ENCODE data around the gene ACOX1.

The ACOX1 gene

DNA sequence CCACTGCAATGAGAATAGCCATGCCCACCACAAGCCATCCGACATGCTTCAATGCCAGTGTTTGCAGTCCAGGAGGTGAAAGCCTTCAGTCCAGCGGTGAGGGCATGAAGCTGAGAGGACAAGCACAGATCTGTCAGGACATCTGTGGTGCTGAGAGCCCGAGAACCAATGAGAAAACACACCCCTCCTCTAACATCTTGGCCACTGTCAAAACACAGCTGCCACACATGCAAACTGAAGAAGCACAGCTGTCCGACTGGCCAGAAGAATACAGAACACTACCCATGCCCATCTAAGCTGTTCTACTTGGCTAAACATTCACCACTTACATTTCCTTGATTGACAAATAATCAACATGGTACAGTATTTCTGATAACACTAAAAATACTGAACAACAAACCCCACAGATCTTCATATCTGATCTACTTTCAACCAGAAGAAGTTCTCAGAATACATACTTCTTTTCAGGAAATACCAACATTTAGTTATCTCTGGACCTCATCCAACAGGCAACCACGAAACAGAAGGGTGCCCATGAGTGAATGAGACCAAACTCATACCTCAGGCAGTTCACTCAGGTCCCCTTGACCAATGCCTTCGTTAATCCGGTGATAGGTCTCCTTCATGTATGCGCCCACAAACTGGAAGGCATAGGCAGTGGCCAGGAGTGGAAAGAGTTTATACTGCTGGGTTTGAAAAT, 28.0 kb downstream of the ACOX1 start:
- CTCF ChIA-PET, result interaction anchor here (1.4 kb wide), 1 partner anchor 9 kb away, joined by 4 read pairs; no protein-coding TSS in a partner anchor
- H3K4me1 ChIP-seq (ENCODE audit: control extremely low read depth in 1 of 4, control insufficient read depth in 4 of 4, insufficient read depth in 4 of 4, low read length in 3 of 4), result peaks cover 0 to 5% (median 2%) of the 10 kb centered on the region in 4 experiments
- H3K4me3 ChIP-seq (ENCODE audit: control insufficient read depth in 1 of 7, extremely low read depth in 1 of 7, insufficient read depth in 4 of 7, low read depth in 2 of 7, low read length in 6 of 7), result no peak overlapping the region
- H3K27me3 ChIP-seq (replicated peaks in 2 of 5; ENCODE audit: control insufficient read depth in 4 of 5, insufficient read depth in 5 of 5, low read length in 4 of 5), result no peaks in the 10 kb centered on the region
- 83% methylated on average over 5 of the region's 8 CpGs for WGBS (ENCODE audit: insufficient coverage)
- peak in 2 of 3 donors; percentile 16 to 26 for DNase-seq
- POLR2A ChIA-PET, result interaction anchor here (0.6 kb wide), 1 partner anchor 41 kb away, joined by 3 read pairs; no protein-coding TSS in a partner anchor
- H3K36me3 ChIP-seq (ENCODE audit: control insufficient read depth in 4 of 4, insufficient read depth in 4 of 4, low read length in 3 of 4), result peaks cover 32 to 76% (median 52%) of the 10 kb centered on the region in 4 experiments
- H3K9me3 ChIP-seq (ENCODE audit: control extremely low read depth in 1 of 5, control insufficient read depth in 4 of 5, insufficient read depth in 2 of 5, low read depth in 1 of 5, low read length in 4 of 5), result no peaks in the 10 kb centered on the region
- H3K27ac ChIP-seq (ENCODE audit: insufficient read depth in 1 of 2, low read depth in 1 of 2, low read length in 2 of 2, poor library complexity in 1 of 2, severe bottlenecking in 2 of 2), result peak overlapping the region in 1 of 2 experiments; percentile 16

DNA sequence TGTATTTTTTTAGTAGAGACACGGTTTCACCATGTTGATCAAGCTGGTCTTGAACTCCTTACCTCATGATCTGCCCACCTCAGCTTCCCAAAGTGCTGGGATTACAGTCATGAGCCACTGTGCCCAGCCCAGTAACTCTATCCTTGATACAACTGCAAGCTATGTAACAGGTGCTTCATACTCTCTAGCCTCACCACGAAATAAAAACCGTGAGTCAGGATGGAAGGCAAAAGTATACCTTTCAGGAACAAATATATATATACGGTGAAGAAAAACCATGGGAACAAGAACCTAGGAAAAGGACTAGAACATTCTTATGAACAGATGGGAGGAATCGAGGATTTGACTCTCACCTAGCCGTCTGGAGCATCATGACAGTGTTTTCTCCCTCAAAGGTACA, 28.5 kb downstream of the ACOX1 start:
- 100% methylated on average over 5 of the region's 6 CpGs for WGBS (ENCODE audit: insufficient coverage)
- Histone ChIP-seq H3K4me3 (ENCODE audit: control insufficient read depth in 1 of 7, extremely low read depth in 1 of 7, insufficient read depth in 4 of 7, low read depth in 2 of 7, low read length in 6 of 7) (no peak overlapping the region), H3K36me3 (ENCODE audit: control insufficient read depth in 4 of 4, insufficient read depth in 4 of 4, low read length in 3 of 4) (peaks cover 29 to 77% (median 50%) of the 10 kb centered on the region in 4 experiments), H3K27ac (ENCODE audit: insufficient read depth in 1 of 2, low read depth in 1 of 2, low read length in 2 of 2, poor library complexity in 1 of 2, severe bottlenecking in 2 of 2) (no peak overlapping the region), H3K9me3 (ENCODE audit: control extremely low read depth in 1 of 5, control insufficient read depth in 4 of 5, insufficient read depth in 2 of 5, low read depth in 1 of 5, low read length in 4 of 5) (no peaks in the 10 kb centered on the region), H3K4me1 (ENCODE audit: control extremely low read depth in 1 of 4, control insufficient read depth in 4 of 4, insufficient read depth in 4 of 4, low read length in 3 of 4) (peaks cover 0 to 5% (median 2%) of the 10 kb centered on the region in 4 experiments), H3K27me3 (replicated peaks in 2 of 5; ENCODE audit: control insufficient read depth in 4 of 5, insufficient read depth in 5 of 5, low read length in 4 of 5) (no peaks in the 10 kb centered on the region)
- ChIA-PET POLR2A (no interaction called here), CTCF (interaction anchor here (0.9 to 1.4 kb wide), 2 partner anchors 9 to 55 kb away, joined by 3 to 4 read pairs; no protein-coding TSS in a partner anchor)
- no peak for DNase-seq

DNA sequence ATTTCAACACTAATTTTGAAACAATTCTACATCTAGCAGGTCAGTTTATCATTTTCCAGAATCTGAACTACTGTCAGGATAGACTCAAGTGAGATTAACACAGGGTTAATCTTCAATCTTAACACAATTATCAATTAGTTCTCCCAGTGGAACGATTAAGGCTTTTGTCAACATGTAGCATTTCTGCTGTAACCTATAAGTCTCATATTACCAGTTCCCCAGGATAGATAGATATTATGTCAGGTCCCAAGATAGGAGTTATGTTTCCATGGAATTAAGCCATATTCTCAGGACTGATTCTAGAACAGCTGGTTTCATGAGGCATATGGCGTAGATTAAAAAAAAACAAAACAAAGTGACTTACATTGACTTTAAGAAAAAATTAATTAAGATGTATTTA, 33.8 kb downstream of the ACOX1 start:
- Histone ChIP-seq H3K36me3 (ENCODE audit: control insufficient read depth in 4 of 4, insufficient read depth in 4 of 4, low read length in 3 of 4) (peaks cover 16 to 46% (median 31%) of the 10 kb centered on the region in 4 experiments), H3K27ac (ENCODE audit: insufficient read depth in 1 of 2, low read depth in 1 of 2, low read length in 2 of 2, poor library complexity in 1 of 2, severe bottlenecking in 2 of 2) (no peak overlapping the region), H3K9me3 (ENCODE audit: control extremely low read depth in 1 of 5, control insufficient read depth in 4 of 5, insufficient read depth in 2 of 5, low read depth in 1 of 5, low read length in 4 of 5) (no peaks in the 10 kb centered on the region), H3K4me1 (ENCODE audit: control extremely low read depth in 1 of 4, control insufficient read depth in 4 of 4, insufficient read depth in 4 of 4, low read length in 3 of 4) (peaks cover 0 to 12% (median 9%) of the 10 kb centered on the region in 4 experiments), H3K4me3 (ENCODE audit: control insufficient read depth in 1 of 7, extremely low read depth in 1 of 7, insufficient read depth in 4 of 7, low read depth in 2 of 7, low read length in 6 of 7) (no peak overlapping the region), H3K27me3 (replicated peaks in 2 of 5; ENCODE audit: control insufficient read depth in 4 of 5, insufficient read depth in 5 of 5, low read length in 4 of 5) (no peaks in the 10 kb centered on the region)
- DNase-seq, result no peak
- ChIA-PET CTCF (interaction anchor here (0.8 kb wide), 1 partner anchor 120 kb away, joined by 3 read pairs; no protein-coding TSS in a partner anchor), POLR2A (no interaction called here)
- 50% methylated on average over 1 of the region's 2 CpGs for WGBS (ENCODE audit: insufficient coverage)

DNA sequence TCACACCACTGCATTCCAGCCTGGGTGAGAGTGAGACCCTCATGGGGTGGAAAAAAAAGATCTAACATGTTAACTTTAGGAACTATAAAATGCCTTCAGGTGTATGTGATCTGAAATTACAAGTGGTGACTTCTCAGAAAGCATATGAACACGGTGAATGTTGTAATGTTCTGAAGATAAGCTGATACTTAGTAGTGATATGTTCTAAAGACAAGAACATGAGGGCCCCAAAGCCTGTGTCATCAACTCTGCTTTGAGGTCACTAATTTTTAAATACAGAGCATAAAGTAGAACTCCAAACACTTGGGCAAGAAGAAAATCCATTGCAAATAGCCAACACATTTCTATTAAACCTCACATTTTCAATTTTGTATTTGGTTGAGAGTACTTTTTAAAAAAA, 35.5 kb downstream of the ACOX1 start:
- Histone ChIP-seq H3K9me3 (ENCODE audit: control extremely low read depth in 1 of 5, control insufficient read depth in 4 of 5, insufficient read depth in 2 of 5, low read depth in 1 of 5, low read length in 4 of 5) (no peaks in the 10 kb centered on the region), H3K4me3 (ENCODE audit: control insufficient read depth in 1 of 7, extremely low read depth in 1 of 7, insufficient read depth in 4 of 7, low read depth in 2 of 7, low read length in 6 of 7) (no peak overlapping the region), H3K36me3 (ENCODE audit: control insufficient read depth in 4 of 4, insufficient read depth in 4 of 4, low read length in 3 of 4) (peaks cover 8 to 31% (median 19%) of the 10 kb centered on the region in 4 experiments), H3K4me1 (ENCODE audit: control extremely low read depth in 1 of 4, control insufficient read depth in 4 of 4, insufficient read depth in 4 of 4, low read length in 3 of 4) (peaks cover 0 to 13% (median 10%) of the 10 kb centered on the region in 4 experiments), H3K27ac (ENCODE audit: insufficient read depth in 1 of 2, low read depth in 1 of 2, low read length in 2 of 2, poor library complexity in 1 of 2, severe bottlenecking in 2 of 2) (no peak overlapping the region), H3K27me3 (replicated peaks in 2 of 5; ENCODE audit: control insufficient read depth in 4 of 5, insufficient read depth in 5 of 5, low read length in 4 of 5) (no peaks in the 10 kb centered on the region)
- CTCF ChIA-PET, result interaction anchor here (1.0 kb wide), 1 partner anchor 10 kb away, joined by 3 read pairs; no protein-coding TSS in a partner anchor
- 100% methylated on average over 1 of the region's 1 CpG for WGBS (ENCODE audit: insufficient coverage)
- POLR2A ChIA-PET, result interaction anchor here (0.8 kb wide), 1 partner anchor 22 kb away, joined by 3 read pairs; no protein-coding TSS in a partner anchor
- DNase-seq, result no peak

DNA sequence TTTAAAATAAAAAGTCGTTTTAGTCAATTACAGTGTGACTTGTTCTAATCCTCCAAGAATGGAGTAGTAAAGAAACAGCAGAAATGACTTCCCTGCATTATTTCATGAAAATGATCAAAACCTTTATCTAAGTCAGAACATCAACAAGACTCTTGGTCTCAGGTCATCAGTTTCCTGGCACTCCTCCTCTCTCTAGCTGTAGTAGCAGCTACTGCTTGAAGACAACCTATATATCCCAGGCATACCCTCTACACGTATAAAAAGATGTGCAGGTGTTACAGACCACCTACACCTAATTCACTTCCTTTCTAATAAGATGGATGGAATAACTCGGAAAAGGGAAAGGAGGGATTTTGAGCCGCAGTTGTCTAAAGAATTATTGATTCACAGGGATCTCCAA, 36.5 kb downstream of the ACOX1 start:
- CTCF ChIA-PET, result no interaction called here
- Histone ChIP-seq H3K9me3 (ENCODE audit: control extremely low read depth in 1 of 5, control insufficient read depth in 4 of 5, insufficient read depth in 2 of 5, low read depth in 1 of 5, low read length in 4 of 5) (no peaks in the 10 kb centered on the region), H3K4me3 (ENCODE audit: control insufficient read depth in 1 of 7, extremely low read depth in 1 of 7, insufficient read depth in 4 of 7, low read depth in 2 of 7, low read length in 6 of 7) (no peak overlapping the region), H3K36me3 (ENCODE audit: control insufficient read depth in 4 of 4, insufficient read depth in 4 of 4, low read length in 3 of 4) (peaks cover 5 to 22% (median 14%) of the 10 kb centered on the region in 4 experiments), H3K27ac (ENCODE audit: insufficient read depth in 1 of 2, low read depth in 1 of 2, low read length in 2 of 2, poor library complexity in 1 of 2, severe bottlenecking in 2 of 2) (no peak overlapping the region), H3K4me1 (ENCODE audit: control extremely low read depth in 1 of 4, control insufficient read depth in 4 of 4, insufficient read depth in 4 of 4, low read length in 3 of 4) (peaks cover 0 to 13% (median 10%) of the 10 kb centered on the region in 4 experiments), H3K27me3 (replicated peaks in 2 of 5; ENCODE audit: control insufficient read depth in 4 of 5, insufficient read depth in 5 of 5, low read length in 4 of 5) (no peaks in the 10 kb centered on the region)
- 100% methylated on average over 1 of the region's 4 CpGs for WGBS (ENCODE audit: insufficient coverage)
- no peak for DNase-seq
- POLR2A ChIA-PET, result no interaction called here

DNA sequence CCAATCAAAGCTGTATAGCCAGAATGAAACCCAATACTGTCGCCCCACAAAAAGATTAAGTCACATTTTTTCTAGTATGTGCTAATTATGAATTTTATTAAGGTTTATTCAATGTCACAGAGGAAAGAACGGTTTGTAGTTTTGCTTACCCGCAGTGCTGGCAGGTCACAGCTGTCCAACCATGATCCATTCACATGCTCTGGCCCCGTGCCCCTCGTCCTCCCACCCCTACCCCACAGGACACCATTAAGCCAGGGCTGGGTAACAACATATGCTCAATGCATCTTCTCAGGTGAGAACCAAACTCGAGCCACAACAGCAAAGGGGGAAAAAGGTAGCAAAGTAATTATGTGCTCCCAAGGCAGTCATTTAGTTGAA, 37.5 kb downstream of the ACOX1 start:
- 73% methylated on average over 3 of the region's 6 CpGs for WGBS (ENCODE audit: insufficient coverage)
- ChIA-PET POLR2A (no interaction called here), CTCF (interaction anchor here (0.9 to 1.2 kb wide), 2 partner anchors 73 to 84 kb away, joined by 3 to 4 read pairs; no protein-coding TSS in a partner anchor)
- DNase-seq, result no peak
- H3K4me1 ChIP-seq (ENCODE audit: control extremely low read depth in 1 of 4, control insufficient read depth in 4 of 4, insufficient read depth in 4 of 4, low read length in 3 of 4), result peaks cover 0 to 13% (median 10%) of the 10 kb centered on the region in 4 experiments
- peak overlapping the region in 1 of 2 experiments; percentile 85 for H3K27ac ChIP-seq (ENCODE audit: insufficient read depth in 1 of 2, low read depth in 1 of 2, low read length in 2 of 2, poor library complexity in 1 of 2, severe bottlenecking in 2 of 2)
- H3K9me3 ChIP-seq (ENCODE audit: control extremely low read depth in 1 of 5, control insufficient read depth in 4 of 5, insufficient read depth in 2 of 5, low read depth in 1 of 5, low read length in 4 of 5), result no peaks in the 10 kb centered on the region
- no peaks in the 10 kb centered on the region for H3K27me3 ChIP-seq (replicated peaks in 2 of 5; ENCODE audit: control insufficient read depth in 4 of 5, insufficient read depth in 5 of 5, low read length in 4 of 5)
- H3K36me3 ChIP-seq (ENCODE audit: control insufficient read depth in 4 of 4, insufficient read depth in 4 of 4, low read length in 3 of 4), result peaks cover 3 to 15% (median 10%) of the 10 kb centered on the region in 4 experiments
- peak overlapping the region in 6 of 7 experiments; percentile 39 to 90 (median 80) for H3K4me3 ChIP-seq (ENCODE audit: control insufficient read depth in 1 of 7, extremely low read depth in 1 of 7, insufficient read depth in 4 of 7, low read depth in 2 of 7, low read length in 6 of 7)

Measured in common myeloid progenitor, CD34-positive (primary cell).